Neuron (in vitro differentiated cells): Measurements from ENCODE around the gene MITF.

Experiments used
- H2AFZ ChIP-seq: one replicate; pipeline ENCODE4 v1.6.1; 2013; ENCODE audit warnings: low read depth, mild to moderate bottlenecking, inconsistent platforms, low read length, moderate library complexity
- H3K27me3 ChIP-seq: one replicate; pipeline ENCODE4 v1.6.1; 2013; ENCODE audit warnings: low read length; ENCODE audit not compliant: insufficient read depth
- H3K36me3 ChIP-seq: one replicate; pipeline ENCODE4 v1.6.1; 2013; ENCODE audit warnings: low read length; ENCODE audit not compliant: insufficient read depth
- H3K4me1 ChIP-seq: one replicate; pipeline ENCODE4 v1.6.1; 2013; ENCODE audit warnings: low read length; ENCODE audit not compliant: insufficient read depth
- H3K4me3 ChIP-seq: 2 replicates; pipeline ENCODE4 v1.5.1; 2013; ENCODE audit warnings: mild to moderate bottlenecking, low read length, moderate library complexity
- H3K9me3 ChIP-seq: one replicate; pipeline ENCODE4 v1.6.1; 2013; ENCODE audit warnings: low read length

MITF gene

GRCh38 chr3:69985266-69985665, 246.0 kb downstream of the MITF start:
- no peaks in the 10 kb centered on the region for H3K4me1 ChIP-seq
- no peak overlapping the region for H2AFZ ChIP-seq
- no peaks in the 10 kb centered on the region for H3K9me3 ChIP-seq
- H3K27me3 ChIP-seq = no peaks in the 10 kb centered on the region
- no peak overlapping the region for H3K4me3 ChIP-seq
- no peaks in the 10 kb centered on the region for H3K36me3 ChIP-seq

GRCh38 chr3:69986419-69986818, 247.2 kb downstream of the MITF start:
- no peaks in the 10 kb centered on the region for H3K4me1 ChIP-seq
- H3K27me3 ChIP-seq = no peaks in the 10 kb centered on the region
- no peak overlapping the region for H2AFZ ChIP-seq
- no peaks in the 10 kb centered on the region for H3K36me3 ChIP-seq
- H3K4me3 ChIP-seq = no peak overlapping the region
- H3K9me3 ChIP-seq = no peaks in the 10 kb centered on the region

- no peak overlapping the region for H3K4me3 ChIP-seq
- no peaks in the 10 kb centered on the region for H3K9me3 ChIP-seq
- no peaks in the 10 kb centered on the region for H3K4me1 ChIP-seq
- no peaks in the 10 kb centered on the region for H3K27me3 ChIP-seq
- no peak overlapping the region for H2AFZ ChIP-seq
- H3K36me3 ChIP-seq = no peaks in the 10 kb centered on the region
Measured at GRCh38 chr3:69987833-69988232, 248.6 kb downstream of the MITF start.

GRCh38 chr3:69993757-69994156, 254.5 kb downstream of the MITF start:
- no peaks in the 10 kb centered on the region for H3K4me1 ChIP-seq
- no peaks in the 10 kb centered on the region for H3K36me3 ChIP-seq
- no peaks in the 10 kb centered on the region for H3K9me3 ChIP-seq
- no peaks in the 10 kb centered on the region for H3K27me3 ChIP-seq
- no peak overlapping the region for H3K4me3 ChIP-seq
- no peak overlapping the region for H2AFZ ChIP-seq

GRCh38 chr3:69994919-69995318, 255.7 kb downstream of the MITF start:
- no peaks in the 10 kb centered on the region for H3K9me3 ChIP-seq
- no peak overlapping the region for H3K4me3 ChIP-seq
- no peaks in the 10 kb centered on the region for H3K27me3 ChIP-seq
- H3K4me1 ChIP-seq = no peaks in the 10 kb centered on the region
- H3K36me3 ChIP-seq = no peaks in the 10 kb centered on the region
- no peak overlapping the region for H2AFZ ChIP-seq

GRCh38 chr3:69997631-69998307, 258.5 kb downstream of the MITF start:
- peaks cover 12% of the 10 kb centered on the region for H3K4me1 ChIP-seq
- no peak overlapping the region for H3K4me3 ChIP-seq
- no peaks in the 10 kb centered on the region for H3K27me3 ChIP-seq

GRCh38 chr3:69998759-69999139, 259.5 kb downstream of the MITF start:
- H2AFZ ChIP-seq = no peak overlapping the region
- peaks cover 12% of the 10 kb centered on the region for H3K4me1 ChIP-seq
- no peaks in the 10 kb centered on the region for H3K9me3 ChIP-seq
- no peaks in the 10 kb centered on the region for H3K36me3 ChIP-seq
- H3K4me3 ChIP-seq = no peak overlapping the region
- H3K27me3 ChIP-seq = no peaks in the 10 kb centered on the region

More at GRCh38 chr3:69997631-69998307, 258.5 kb downstream of the MITF start:
- no peaks in the 10 kb centered on the region for H3K36me3 ChIP-seq
- H2AFZ ChIP-seq = no peak overlapping the region
- no peaks in the 10 kb centered on the region for H3K9me3 ChIP-seq

- H3K9me3 ChIP-seq = no peaks in the 10 kb centered on the region
- H3K36me3 ChIP-seq = no peaks in the 10 kb centered on the region
- H3K27me3 ChIP-seq = no peaks in the 10 kb centered on the region
- H2AFZ ChIP-seq = no peak within 1 kb of the TSS
- no peak within 1 kb of the TSS for H3K4me3 ChIP-seq
- peaks cover 12% of the 10 kb centered on the region for H3K4me1 ChIP-seq
Measured at GRCh38 chr3:69999140-70000027, 260.1 kb downstream of the MITF start, which contains the start of gene SAMMSON. Gene SAMMSON, plus strand, starts transcription at chr3:69999733.

- Histone ChIP-seq H3K27me3 (no peaks in the 10 kb centered on the region), H3K4me1 (peaks cover 12% of the 10 kb centered on the region), H3K9me3 (no peaks in the 10 kb centered on the region), H3K4me3 (no peak overlapping the region), H2AFZ (no peak overlapping the region), H3K36me3 (no peaks in the 10 kb centered on the region)
Measured at GRCh38 chr3:70000028-70000410, 260.8 kb downstream of the MITF start.

GRCh38 chr3:70000563-70001081, 261.4 kb downstream of the MITF start:
- Histone ChIP-seq H3K9me3 (no peaks in the 10 kb centered on the region), H2AFZ (no peak overlapping the region), H3K4me3 (no peak overlapping the region), H3K27me3 (no peaks in the 10 kb centered on the region), H3K4me1 (peaks cover 12% of the 10 kb centered on the region), H3K36me3 (no peaks in the 10 kb centered on the region)

- Histone ChIP-seq H3K4me1 (peaks cover 12% of the 10 kb centered on the region), H3K36me3 (no peaks in the 10 kb centered on the region), H3K27me3 (no peaks in the 10 kb centered on the region), H2AFZ (no peak overlapping the region), H3K4me3 (no peak overlapping the region), H3K9me3 (no peaks in the 10 kb centered on the region)
Measured at GRCh38 chr3:70003119-70003518, 263.9 kb downstream of the MITF start.

- Histone ChIP-seq H3K4me3 (no peak overlapping the region), H3K4me1 (peaks cover under 1% of the 10 kb centered on the region), H3K9me3 (no peaks in the 10 kb centered on the region), H3K27me3 (no peaks in the 10 kb centered on the region), H3K36me3 (no peaks in the 10 kb centered on the region), H2AFZ (no peak overlapping the region)
Measured at GRCh38 chr3:70006089-70006488, 266.8 kb downstream of the MITF start.

- Histone ChIP-seq H3K36me3 (no peaks in the 10 kb centered on the region), H2AFZ (no peak overlapping the region), H3K9me3 (no peaks in the 10 kb centered on the region)
Measured at GRCh38 chr3:70010346-70010745, 271.1 kb downstream of the MITF start.

More at GRCh38 chr3:70010346-70010745, 271.1 kb downstream of the MITF start:
- Histone ChIP-seq H3K27me3 (no peaks in the 10 kb centered on the region), H3K4me1 (no peaks in the 10 kb centered on the region), H3K4me3 (no peak overlapping the region)
